ENCODE measurements around the gene PROSER3.

Gene PROSER3

DNA sequence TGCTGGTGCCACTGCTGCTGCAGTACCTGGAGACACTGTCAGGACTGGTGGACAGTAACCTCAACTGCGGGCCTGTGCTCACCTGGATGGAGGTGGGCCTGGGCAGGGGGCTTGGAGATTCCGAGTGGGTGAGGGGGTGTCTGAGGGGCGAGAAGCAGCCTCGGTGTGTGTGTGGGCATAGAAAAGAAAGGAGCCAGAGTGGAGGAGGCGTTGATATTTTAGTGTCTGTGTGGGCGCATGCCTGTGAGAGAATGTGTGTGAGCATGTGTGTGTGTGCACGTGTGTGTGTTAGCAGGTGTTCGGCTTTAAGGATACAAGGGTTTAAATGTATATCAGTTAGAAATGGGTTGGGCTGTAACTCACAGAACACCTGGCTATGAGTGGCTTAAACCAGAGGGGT, 21.1 kb downstream of the PROSER3 start:
- DNase-seq, result no peak

DNA sequence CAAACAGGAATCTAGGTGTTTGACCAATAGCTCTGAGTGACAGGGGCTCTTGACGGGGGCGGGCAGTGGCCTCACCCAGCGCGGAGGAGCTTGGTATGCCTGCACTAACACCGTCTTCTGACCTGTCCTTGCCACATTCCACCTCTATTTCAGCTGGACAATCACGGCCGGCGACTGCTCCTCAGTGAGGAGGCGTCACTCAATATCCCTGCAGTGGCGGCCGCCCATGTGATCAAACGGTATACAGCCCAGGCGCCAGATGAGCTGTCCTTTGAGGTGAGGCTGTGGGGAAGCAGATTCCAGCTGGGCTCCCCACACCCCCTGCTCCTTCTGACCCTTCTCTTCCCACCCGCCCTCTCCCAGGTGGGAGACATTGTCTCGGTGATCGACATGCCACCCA, 22.1 kb downstream of the PROSER3 start:
- DNase-seq, result no peak

DNA sequence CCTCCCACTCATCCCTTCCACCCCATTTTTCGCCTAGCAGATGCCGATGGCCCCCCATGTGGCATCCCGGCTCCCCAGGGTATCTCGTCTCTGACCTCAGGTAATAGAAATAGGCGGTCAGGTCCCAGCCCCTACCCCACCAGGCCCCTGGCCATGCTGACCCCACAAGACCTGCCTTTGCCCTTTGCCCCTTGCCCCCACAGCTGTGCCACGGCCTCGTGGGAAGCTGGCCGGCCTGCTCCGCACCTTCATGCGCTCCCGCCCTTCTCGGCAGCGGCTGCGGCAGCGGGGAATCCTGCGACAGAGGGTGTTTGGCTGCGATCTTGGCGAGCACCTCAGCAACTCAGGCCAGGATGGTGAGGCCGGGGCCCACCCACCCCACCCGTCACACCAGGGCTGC, 22.7 kb downstream of the PROSER3 start:
- no peak for DNase-seq

DNA sequence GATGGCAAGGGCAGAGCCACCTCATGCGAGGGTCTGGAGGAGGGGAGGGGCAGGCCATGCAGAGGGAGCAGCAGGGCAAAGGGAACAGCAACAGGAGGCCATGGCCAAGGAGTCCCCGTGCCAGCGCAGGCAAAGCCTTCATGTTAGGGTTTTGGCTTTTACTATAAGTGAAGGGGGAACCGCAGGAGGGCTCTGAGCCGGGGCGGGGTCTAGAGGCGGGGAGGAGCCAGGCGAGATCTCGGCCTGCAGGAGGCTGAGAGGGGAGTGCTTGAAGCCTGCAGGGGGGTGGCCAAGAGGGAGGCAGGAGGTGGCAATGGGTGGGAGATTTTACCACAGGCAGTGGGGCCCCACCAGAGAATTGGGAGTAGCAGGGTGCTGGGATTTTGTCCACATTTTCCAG, 23.7 kb downstream of the PROSER3 start:
- no peak for DNase-seq

DNA sequence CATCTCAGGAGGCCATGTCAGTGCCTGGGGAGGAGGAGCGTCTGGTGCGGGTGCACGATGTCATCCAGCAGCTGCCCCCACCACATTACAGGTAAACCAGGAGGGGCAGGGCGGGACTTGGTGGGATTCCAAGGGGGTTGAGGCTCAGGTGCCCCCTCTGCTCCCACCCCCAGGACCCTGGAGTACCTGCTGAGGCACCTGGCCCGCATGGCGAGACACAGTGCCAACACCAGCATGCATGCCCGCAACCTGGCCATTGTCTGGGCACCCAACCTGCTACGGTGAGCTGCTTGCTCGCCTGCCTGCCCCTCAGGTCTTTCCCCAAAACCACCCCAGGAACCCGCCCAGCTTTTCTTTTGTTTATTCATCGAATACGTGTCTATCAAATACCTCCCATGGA, 24.6 kb downstream of the PROSER3 start:
- DNase-seq, result no peak

DNA sequence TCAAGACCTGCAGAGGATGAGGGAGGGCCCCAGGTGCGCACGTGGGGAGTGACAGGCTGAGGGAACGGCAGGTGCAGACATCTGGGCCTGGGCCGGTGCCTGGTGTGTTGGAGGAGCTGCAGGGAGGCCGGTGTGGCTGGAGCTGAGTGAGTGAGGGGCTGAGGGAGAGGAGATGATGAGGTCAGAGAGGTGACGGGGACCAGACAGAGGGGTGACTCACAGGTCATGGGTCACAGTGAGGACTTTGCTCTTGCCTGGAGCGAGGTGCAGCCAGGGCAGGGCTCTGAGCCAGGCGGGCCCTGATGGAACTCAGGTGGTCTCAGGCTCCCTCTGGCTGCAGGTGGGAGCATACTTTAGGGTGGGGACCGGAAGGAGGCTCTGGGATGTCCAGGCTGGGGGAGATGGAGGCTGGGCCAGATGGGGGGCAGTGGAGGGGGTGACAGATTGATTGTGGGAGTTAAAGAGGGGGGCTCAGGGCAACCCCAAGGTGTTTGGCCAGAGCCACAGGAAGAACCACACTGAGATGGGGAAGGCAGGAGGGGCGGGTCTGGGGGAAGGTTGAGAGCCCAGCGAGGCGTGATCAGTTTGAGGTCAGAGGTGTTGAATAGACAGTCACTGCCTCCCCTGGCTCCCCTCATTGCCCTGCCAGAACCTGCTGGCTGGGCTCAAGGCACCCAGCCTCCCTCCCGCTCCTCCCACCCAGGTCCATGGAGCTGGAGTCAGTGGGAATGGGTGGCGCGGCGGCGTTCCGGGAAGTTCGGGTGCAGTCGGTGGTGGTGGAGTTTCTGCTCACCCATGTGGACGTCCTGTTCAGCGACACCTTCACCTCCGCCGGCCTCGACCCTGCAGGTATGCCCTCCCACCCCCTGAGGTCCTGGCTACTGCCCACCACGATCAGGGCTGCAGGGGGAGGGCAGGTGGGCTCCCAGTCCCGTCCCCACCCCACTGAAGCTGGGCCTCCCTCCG, 25.8 kb downstream of the PROSER3 start:
- DNase-seq, result no peak

DNA sequence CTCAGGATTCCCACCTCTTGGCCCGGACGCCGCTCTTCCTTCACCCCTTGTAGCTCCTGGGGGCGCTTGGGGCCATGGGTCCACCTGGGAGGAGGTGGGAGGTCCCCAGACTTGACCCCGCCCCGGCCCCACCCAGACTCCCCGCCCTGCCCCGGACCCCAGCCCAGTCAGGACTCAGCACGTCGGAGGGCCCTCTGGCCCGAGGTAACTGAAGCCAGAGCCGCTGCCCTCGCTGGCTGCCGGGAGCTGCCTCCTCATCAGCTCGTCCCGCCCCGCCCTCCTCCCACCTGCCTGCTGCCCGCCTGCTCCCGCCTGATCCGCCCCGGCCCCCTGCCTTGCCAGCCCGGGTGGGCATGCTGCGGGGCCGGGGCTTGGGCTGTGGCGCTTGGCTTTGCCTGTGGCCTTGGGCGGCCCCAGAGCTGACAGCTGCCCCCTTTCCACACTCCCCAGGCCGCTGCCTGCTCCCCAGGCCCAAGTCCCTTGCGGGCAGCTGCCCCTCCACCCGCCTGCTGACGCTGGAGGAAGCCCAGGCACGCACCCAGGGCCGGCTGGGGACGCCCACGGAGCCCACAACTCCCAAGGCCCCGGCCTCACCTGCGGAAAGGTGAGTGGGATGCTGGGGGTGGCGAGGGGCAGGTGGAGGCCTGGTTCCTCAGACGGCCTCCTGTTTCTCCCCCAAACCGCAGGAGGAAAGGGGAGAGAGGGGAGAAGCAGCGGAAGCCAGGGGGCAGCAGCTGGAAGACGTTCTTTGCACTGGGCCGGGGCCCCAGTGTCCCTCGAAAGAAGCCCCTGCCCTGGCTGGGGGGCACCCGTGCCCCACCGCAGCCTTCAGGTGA, 26.7 kb downstream of the PROSER3 start:
- DNase-seq, result no peak

DNA sequence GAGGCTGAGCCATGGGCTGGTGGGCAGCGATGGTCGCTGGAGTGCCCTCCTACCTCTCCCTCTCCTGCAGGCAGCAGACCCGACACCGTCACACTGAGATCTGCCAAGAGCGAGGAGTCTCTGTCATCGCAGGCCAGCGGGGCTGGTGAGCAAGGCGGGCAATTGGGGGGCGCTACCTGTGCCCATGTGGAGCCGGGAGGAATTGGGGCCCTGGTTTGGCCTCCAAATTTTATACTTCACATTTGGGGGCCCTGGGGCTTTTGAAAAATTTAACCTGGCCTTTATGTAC, 27.3 kb downstream of the PROSER3 start:
- DNase-seq, result no peak

DNA sequence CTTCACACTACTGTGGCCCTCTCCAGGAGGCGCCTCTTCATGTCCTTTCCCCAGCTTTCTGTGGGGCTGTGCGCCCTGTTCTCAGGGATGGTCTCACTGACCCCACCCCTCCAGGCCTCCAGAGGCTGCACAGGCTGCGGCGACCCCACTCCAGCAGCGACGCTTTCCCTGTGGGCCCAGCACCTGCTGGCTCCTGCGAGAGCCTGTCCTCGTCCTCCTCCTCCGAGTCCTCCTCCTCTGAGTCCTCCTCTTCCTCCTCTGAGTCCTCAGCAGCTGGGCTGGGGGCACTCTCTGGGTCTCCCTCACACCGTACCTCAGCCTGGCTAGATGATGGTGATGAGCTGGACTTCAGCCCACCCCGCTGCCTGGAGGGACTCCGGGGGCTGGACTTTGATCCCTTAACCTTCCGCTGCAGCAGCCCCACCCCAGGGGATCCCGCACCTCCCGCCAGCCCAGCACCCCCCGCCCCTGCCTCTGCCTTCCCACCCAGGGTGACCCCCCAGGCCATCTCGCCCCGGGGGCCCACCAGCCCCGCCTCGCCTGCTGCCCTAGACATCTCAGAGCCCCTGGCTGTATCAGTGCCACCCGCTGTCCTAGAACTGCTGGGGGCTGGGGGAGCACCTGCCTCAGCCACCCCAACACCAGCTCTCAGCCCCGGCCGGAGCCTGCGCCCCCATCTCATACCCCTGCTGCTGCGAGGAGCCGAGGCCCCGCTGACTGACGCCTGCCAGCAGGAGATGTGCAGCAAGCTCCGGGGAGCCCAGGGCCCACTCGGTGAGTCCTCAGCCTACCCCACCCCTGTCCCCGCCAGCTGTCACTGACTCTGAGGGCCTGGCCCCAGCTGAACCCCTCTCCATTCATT, 28.6 kb downstream of the PROSER3 start:
- no peak for DNase-seq

DNA sequence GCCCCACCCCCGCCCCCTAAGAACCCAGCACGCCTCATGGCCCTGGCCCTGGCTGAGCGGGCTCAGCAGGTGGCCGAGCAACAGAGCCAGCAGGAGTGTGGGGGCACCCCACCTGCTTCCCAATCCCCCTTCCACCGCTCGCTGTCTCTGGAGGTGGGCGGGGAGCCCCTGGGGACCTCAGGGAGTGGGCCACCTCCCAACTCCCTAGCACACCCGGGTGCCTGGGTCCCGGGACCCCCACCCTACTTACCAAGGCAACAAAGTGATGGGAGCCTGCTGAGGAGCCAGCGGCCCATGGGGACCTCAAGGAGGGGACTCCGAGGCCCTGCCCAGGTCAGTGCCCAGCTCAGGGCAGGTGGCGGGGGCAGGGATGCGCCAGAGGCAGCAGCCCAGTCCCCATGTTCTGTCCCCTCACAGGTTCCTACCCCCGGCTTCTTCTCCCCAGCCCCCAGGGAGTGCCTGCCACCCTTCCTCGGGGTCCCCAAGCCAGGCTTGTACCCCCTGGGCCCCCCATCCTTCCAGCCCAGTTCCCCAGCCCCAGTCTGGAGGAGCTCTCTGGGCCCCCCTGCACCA, 29.3 kb downstream of the PROSER3 start:
- no peak for DNase-seq

DNA sequence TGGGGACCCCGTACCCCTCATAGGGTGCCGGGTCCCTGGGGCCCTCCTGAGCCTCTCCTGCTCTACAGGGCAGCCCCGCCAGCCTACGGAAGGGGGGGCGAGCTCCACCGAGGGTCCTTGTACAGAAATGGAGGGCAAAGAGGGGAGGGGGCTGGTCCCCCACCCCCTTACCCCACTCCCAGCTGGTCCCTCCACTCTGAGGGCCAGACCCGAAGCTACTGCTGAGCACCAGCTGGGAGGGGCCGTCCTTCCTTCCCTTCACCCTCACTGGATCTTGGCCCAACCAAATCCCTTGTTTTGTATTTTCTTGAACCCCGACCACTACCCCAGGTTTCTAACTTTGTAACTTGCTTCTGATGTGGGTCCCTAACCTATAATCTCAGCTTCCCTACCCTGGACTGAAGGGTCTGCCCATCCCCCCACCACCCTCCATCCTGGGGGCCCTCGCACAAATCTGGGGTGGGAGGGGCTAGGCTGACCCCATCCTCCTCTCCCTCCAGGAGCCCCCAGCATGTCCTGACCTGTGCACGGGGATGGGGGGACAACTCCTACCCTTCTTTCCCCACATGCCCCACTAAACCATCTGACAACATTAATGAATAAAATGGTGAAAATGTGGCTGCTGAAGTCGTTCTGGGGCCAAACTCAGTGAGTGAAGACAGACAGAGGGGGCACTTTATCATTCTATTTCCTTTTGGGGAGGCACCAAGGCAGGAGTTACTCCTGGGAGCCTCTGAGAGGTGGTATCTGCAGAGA, 30.4 kb downstream of the PROSER3 start:
- no peak for DNase-seq

DNA sequence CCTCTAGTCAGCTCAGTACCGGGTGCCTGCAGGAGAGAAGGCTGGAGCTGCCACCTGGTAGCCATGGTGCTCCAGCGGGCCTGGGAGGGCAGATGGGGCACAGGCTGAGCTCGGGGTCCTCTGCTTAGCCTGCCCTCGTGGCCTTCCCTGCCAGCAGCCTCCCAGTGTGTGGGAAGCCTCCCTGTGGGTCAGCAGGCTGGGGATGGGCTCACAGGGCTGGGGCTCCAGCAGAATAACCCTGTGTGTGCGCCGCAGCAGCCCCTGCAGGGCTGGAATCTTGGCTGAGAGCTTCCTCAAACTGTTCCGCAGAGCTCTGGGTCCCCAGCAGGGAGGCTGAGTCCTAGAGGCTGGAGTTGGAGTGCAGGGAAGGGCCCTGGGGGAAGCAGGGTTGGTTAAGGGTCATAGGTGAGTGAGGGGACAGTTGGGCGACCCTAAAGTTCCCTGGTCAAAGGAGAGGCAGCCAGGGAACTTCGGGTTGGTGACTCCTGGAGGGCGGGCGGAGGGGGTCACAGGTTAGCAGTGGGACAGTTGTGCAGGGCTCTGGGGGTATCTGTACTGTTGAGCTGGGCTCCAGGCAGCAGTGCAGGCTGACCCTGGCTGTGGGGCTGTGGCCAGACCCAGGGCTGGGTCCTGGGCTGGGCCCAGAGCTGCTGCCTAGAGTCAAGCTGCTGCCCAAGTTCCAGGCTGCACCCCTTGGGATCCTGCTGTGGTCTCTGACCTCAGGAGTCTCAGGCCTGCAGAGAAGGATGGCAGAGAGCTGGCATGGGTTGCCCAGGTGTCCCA, 31.4 kb downstream of the PROSER3 start:
- no peak for DNase-seq

DNA sequence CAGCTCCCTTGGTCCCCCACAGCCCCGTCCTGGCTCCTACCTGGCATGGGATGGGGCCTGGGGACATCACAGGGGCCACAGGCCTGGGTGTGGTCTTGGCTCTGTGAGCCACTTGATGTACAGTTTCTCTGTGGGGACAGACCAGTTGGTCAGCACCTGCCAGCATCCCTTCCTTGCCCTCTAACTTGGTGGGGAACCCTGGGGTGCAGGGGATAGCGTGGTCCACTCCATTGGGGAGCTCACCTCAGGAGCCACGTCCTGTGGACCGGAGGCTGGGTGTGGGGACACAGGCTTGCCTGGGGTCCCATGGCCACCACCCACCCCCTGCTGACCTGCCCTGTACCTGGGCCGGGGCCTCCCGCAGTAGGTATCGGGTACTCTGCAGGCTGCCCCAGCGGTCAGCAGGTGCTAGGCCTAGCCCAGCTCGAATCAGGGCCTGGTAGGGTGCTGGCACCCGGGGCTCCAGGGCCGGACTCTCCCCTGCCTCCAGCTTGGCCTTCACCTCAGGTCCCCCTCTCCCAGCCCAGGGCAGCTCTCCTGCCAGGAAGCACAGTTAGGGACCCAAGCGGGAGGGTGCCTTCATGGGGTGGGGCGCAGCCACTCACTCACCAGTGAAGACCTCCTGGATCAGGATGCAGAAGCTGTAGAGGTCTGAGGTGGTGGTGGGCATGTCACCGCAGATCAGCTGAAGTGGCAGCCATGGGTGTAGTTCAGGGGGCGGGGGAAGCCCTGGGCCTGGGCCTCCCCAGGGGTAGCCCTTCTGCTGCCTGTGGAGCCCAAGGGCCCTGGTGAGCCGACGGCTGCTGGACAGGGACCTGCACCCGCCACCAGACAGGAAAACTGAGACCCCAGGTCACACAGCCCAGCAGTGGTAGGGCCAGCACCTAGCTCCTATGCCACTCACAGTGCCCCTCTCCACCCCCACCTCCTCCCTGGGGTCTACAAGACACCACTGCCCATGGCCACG, 32.3 kb downstream of the PROSER3 start:
- no peak for DNase-seq

DNA sequence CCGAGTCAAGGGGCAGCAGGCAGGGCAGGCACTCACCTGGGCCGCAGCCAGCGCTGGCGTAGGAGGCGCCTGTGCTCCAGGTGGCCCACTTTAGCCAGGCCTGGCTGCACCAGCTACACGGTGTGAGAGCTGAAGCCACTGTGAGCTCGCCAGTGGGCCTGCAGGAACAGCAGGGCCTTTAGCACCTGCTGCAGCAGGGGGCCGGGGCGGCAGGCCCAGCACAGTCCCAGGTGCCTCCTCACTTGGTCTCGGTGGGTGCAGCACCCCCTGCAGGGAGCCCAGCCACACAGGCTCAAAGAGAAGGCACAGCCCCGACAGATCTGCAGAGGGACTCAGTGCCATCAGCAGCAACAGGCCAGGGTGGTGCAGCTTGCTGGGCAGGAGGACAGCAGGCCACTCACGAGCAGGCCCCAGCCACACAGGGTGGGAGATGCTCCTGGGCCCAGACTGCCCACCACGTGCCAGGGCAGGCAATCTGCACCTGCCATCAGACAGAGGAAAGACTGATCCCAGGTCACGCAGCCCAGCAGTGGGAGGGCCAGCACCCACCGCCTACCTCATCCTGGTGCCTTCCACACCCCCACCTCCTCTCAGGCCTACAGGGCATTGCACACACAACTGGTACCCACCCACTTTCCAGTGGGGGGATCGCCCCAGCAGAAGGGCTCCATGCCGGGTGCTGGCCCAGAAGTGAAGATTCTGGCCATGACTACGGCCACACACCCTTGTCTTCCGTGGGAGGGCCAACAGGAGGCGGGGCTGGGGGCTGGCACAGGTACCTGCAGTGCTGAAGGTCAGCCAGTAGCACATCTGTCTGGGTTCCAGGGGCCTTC, 33.2 kb downstream of the PROSER3 start:
- DNase-seq, result no peak

DNA sequence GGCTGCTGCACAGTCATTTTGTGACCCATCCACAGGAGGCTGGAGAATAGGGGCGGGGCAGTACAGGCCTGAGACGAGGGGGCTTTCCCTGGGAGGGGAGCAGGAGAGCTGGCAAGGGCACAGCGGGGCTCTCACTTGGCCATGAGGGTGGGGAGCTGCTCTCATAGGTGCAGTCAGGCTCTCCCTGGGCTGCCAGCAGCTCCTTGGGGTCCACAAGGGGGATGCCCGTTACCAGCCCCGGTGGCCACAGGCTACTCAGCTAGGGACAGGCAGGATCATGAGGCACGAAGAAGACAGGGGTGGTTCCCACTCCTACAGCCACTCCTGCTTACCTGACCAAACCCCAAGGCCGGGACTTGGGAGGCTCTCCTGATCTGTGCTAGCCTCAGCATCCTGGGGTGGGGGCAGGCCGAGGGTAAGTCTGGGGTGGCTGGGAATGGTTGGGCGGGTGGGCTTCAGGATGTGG, 33.9 kb downstream of the PROSER3 start:
- DNase-seq, result no peak

DNA sequence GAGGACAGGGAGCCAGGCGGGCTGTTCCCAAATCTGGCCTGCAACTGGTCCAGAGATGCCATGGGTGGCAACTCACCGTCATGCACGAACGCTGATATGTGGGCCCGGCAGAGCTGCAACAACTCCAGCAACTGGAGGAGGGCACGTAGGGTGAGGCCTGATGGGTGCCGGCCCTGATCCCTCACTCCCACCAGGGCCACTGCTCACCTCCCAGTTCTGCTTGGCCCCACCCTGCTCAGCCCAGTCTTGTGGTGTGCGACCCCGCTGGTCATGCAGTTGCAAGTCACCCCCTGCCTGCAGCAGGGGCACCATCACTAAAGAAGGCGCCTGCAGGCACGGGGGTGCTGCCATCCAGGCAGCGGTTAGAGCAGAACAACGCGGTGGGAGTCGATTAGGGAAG, 34.3 kb downstream of the PROSER3 start:
- DNase-seq, result no peak

DNA sequence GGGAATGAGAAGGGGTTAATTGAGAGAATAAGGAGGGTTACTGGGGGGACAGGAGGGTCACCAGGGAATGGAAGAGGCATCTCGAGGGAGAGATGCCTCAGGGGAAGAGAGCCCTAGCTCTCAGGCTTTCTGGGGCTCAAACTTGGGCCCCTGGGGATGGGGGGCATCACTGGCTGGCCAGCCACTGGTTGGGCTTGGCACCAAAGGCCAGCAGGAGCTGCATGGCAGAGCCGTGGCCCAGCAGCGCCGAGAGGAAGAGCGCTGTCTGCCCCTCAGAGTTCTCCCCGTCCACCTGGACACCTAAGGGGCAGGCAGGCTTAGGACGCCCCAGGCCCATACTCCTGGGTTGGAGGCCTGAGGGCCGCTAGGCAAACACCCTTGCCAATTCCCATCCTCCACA, 34.9 kb downstream of the PROSER3 start:
- DNase-seq, result no peak

DNA sequence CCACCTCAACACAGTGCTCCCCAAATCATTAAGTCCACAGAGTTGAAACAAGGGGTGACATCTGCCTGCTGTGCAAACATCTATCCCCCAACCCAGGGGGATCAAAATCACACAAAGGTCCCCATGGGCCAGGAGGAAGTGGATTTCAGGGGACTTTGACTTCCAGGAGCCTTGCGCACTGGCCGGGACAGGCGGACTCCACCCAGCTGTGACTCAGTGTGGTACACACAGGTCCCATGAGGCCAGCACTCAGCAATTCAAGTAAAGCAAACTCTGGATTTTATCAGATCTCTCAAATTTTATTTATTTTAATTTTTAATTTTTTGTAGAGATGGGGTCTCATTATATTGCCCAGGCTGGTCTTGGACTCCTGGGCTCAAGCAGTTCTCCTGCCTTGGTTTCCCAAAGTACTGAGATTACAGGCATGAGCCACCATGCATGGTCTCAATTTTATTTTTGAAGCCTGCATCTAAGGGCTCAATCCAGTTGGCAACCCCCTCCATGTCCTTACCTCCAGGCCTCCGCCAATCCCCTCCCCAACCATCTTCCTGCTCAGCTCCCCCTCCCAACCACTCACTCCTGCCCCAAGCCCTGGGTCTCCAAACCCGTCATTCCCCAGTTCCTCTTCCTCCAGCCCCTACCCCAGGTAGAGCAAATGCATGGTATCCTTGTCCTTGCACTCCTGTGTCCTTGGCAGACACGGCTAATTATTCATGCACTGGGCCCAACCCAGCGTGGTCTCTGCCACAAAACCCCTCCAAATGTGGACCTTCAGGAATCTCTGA, 35.6 kb downstream of the PROSER3 start:
- DNase-seq, result no peak
